Measurements from ENCODE around the gene MYPN.
"Not testable (repeated sequence)": the region's sequence is repeated elsewhere in the genome, so short reads cannot be mapped to it uniquely, and the experiment has no call there.

Gene MYPN

DNA sequence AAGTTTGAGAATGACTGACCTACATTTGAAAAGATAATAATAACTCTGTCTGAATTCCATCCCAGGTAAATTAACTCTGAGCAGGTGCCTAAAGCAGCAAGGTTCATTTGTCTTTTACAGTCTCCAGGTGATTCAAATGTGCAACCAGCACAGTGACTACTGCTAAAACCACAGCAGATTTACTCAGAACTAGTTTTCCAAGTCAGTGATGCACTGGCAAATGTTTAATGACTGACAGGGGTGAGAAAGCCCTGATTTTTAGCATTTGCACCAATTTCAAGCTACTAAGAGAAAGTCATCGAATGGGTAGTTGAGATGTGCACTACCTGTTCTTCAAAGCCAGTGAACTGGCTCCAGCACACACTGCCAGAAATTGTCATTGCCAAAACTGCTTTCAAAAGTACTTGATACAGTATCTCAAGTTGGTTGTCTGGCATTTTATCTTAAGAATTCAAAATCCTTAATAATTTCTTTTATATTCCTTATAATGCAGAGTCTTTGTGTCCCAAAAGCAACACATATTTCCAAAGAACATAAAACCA is 62.3 kb downstream of the MYPN start:
- no peak for DNase-seq (ENCODE audit: low read depth)

DNA sequence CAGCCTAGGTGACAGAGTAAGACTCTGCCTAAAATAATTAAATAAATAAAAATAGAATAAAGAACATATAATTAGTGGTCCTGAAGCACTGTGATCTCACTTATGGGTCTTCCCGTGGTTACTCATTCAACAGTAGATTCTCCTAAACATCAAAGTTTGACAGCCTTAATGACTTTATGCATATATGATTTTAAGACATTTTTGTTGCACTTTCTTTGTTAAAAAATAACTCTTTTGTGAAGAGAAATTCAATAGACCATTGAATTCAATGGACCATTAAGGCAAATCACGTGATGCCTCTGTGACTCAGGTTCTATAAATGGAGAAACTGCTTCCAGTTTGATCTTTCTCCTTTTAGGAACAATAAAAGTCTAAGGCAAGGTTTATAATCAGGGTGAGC is 63.0 kb downstream of the MYPN start:
- no peak for DNase-seq (ENCODE audit: low read depth)

DNA sequence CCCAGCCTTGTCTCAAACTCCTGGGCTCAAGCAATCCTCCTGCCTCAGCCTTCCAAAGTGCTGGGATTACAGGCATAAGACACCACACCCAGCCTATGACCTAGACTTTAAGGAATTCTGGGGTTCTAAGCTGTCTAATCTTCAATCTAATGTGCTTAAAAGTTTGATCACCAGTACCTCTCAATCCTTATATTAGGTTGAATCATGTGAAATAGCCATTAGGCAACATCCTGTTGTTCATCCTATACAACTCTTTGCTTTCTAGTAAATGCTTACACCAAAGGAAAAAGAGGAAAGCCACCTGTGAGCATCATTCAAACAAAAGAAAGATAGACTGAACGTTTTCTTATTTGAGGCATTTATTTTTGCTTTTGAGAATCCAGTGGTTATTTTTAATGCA is 66.7 kb downstream of the MYPN start:
- DNase-seq (ENCODE audit: low read depth), result peak; percentile 26

DNA sequence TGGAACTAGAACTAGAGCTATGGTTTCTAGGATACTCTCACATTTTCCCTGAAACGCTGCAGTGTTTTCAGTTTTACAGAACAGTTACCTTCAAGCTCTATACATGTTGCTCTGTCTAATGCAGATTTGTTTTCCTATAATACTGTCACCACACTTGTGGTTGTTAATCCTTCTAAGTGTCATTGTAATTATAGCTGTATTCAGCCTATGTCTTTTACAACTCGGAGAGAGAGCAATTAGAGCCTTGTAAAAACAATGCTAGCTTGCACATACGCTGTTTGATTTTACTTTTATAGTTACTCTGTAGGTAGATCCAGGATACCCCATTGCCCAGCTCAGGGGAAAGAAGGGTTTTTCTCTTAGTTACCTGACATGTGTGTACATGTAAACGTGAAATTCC is 67.5 kb downstream of the MYPN start:
- DNase-seq (ENCODE audit: low read depth), result no peak

DNA sequence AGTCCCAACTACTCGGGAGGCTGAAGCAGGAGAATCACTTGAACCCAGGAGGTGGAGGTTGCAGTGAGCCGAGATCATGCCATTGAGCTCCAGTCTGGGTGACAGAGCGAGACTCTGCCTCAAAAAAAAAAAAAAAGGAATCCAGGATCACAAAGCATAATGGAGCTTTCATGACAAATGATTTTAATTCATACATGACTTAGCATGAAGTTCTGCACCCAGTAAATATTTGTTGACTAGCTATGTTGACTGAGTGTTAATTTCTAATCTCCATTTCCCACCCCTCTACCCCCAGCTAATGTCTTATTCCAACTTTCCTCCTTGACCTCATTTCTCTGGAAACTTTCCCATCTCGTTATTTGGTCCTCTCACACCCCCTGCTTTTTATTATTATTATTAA is 69.3 kb downstream of the MYPN start:
- DNase-seq (ENCODE audit: low read depth), result no peak

DNA sequence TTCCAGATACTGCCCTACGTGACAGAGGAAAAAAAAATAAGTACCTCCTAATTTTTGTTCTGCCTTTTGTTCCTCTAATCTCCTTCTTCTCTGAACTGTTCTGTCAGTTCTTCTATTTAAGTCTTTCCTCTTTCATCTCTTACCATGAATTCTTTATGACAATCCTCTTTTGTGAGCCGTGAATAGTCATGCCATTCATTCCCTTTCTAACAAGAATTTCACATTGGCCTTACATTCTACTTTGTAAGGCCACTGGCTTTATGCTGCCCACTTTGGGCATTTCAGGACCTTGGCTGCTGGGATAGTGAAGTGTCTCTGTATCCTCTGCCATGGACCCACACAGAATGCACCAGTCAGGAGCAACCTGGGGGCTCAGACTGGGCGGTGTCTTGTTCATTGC is 69.7 kb downstream of the MYPN start:
- DNase-seq (ENCODE audit: low read depth), result no peak

DNA sequence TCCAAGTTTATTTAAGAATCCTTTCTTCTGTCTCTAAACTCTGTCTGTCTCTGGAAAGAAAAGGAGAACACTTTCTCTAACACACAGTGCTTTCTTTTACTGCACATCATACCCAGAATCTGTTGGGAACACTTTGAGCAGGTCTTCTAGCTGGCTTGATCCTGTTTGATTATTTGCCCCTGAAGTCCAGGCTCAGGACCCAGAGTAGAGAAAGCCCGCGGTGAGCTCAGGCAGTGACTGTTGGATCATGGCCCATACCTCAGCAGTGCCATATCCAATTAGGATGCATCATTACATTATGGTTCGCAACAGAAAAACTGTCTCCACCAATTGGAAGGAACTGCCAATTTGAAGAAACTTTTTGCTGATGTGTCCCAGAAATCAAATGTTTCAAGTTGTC is 71.2 kb downstream of the MYPN start:
- no peak for DNase-seq (ENCODE audit: low read depth)

DNA sequence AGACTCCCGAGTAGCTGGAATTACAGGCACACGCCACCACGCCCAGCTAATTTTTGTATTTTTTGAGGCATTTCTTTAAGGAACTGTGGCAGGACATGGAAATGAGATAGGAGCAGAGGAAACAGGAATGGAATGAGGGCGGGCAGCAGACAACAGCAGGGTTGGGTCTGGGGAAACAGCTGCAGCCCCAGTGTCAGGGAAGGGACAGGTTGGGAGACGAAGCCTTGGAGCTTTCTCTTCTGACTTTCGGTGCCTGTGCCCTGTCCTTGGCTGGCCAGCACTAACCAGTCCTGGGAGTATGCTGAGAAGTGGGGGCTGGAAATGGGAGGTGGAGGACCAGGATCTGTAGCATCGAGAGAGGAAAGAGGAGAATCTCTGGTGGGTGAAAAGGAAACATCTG is 75.3 kb downstream of the MYPN start:
- DNase-seq (ENCODE audit: low read depth), result no peak

DNA sequence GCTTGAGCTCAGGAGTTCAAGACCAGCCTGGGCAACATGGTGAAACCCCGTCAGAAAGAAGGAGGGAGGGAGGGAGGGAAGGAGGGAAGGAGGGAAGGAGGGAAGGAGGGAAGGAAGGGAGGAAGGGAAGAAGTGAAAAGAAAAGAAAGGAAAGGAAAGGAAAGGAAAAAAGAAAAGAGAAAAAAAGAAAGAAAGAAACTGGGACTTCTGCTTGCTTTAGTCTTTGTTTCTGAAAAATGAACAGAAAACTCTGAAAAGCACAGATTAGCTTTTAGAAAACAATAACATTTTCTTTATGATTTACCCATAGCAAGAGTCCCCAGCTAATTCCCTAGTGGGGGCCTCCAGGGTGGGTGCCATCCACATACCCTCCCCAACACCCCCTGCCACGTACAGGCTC is 75.8 kb downstream of the MYPN start:
- DNase-seq (ENCODE audit: low read depth), result no peak

DNA sequence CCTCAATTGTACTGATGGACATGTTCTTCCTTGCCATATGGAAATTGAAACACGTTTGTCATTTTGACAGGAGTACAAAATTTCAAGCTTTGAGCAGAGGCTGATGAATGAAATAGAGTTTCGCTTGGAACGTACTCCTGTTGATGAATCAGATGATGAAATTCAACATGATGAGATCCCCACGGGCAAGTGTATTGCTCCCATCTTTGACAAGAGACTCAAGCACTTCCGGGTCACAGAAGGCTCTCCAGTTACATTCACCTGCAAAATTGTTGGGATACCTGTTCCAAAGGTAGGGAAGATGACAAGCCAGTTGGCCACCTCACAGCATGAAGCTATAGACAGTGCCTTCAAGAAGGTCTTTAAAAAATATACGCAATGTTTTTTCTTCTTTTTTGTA is 79.5 kb downstream of the MYPN start:
- no peak for DNase-seq (ENCODE audit: low read depth)

DNA sequence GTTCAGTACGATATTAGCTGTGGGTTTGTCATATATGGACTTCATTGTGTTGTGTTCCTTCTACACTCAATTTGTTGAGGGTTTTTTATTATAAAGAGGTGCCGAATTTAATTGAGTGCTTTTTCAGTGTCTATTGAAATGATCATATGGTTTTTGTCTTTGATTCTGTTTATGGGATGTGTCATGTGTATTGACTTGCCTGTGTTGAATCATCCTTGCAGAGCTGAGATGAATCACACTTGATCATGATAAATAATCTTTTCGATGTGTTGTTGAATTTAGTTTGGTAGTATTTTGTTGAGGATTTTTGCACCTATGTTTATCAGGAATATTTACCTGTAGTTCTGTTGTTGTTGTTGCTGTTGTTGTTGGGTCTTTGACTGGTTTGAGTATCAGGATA is 82.8 kb downstream of the MYPN start:
- DNase-seq (ENCODE audit: low read depth), result peak; percentile 54

DNA sequence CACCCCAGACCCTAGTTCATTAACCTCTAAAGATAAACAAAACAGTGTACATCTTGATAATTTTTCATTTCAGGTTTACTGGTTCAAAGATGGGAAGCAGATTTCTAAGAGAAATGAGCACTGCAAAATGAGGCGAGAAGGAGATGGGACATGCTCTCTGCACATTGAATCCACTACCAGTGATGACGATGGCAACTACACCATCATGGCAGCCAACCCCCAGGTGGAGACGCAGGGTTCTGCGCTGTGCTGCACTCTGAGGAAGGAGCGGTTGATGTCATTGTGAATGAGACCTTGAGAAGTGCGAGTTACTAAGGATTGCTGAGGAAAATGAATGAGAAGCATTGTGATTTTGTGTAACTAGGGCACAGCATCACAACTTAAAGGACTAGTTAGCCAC is 85.0 kb downstream of the MYPN start:
- DNase-seq (ENCODE audit: low read depth), result no peak

DNA sequence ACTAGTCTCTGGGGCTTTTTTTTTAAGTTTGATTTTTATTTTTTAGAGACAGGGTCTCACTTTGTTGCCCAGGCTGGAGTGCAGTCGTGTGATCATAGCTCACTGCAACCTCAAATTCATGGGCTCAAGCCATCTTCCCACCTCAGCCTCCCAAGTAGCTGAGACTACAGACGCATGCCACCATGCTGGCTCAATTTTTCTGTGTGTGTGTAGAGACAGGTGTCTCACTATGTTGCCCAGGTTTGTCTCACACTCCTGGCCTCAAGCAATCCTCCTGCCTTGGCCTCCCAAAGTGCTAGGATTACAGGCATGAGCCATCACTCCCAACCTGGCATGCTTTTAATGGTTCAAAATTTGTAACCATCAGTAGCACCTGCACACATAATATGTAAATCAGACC is 86.5 kb downstream of the MYPN start:
- not testable (repeated sequence) for DNase-seq (ENCODE audit: low read depth)

DNA sequence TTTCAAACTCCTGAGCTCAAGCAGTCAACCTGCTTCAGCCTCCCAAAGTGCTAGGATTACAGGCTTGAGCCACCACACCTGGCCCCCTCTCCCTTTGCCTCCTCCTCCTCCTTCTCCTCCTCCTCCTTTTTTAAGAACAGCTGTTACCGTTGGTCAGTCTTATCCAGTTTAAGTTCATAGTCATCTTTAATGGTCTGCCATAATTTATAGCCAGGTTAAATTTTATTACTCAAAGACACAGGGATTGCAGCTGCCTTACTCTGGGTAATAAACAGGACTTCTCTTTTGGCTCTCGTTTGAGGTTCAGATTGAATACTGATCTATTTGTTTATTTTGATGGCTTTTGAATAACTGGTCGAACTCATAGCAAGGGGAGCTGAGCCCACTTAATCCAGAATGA is 87.4 kb downstream of the MYPN start:
- DNase-seq (ENCODE audit: low read depth), result no peak

DNA sequence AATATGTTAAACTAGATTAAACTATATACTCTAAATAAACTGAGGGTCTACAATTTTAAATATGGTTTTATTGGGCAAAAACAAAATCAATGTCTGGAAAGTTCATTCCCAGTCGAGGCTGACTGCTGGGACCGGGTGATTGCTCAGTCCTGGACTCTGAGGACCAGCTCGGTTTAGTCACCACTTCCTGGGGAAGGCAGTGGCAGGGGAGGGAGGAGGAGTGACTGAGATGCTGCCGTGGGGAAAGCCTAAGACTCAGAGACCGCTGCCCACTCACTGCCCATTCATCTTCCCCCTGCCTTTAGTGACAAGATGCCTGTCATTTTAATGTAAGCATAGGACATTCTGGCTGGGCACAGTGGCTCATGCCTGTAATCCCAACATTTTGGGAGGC is 93.7 kb downstream of the MYPN start:
- DNase-seq (ENCODE audit: low read depth), result peak; percentile 76

DNA sequence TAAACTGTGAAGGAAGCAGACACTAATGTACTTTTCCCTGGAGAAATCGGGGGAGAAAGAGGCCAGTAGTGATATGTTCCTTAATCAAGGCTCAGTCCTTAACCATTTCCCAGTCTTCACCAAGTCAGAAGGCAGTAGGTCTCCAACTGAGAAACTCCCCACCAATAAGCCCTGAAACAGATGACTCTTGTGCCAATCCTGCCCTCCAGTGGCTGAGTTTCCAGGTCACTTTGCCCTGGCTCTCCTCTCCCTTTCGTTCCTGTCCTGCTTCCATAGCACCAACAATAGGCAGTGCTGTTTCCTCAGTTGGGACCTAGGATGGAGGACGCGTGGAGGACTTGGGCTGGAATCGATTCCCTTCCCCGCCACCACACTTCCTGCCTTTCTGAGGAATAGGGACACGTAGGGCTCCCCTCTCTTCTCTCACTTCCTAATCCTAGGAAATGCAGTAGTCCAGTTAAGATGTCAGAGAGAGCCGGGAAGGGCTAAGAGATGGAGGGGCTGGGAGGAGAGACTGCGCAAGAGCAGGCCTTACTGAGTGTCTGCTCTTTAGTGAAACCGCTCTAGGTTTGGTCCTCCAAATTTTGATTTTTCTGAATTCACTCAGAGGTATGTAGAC is 99.2 kb downstream of the MYPN start:
- peak; percentile 60 for DNase-seq (ENCODE audit: low read depth)

DNA sequence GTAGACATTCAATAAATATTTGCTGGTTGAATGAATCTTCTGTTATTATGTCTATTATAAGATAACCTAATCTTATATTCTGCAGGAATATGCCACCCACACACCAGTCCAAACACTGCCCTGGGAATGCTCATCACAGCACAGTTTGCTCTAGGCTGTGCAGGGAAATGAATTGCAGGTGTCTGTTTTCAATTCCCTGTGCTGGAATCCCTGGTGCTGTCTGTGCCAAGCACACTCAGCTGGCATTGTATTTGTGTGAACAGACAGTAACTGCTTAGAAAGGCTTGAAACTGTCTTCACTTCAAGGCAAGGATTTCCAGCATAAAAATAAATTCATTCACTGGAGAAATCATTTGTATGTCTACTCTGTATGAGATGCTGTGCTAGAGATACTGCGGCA is 102.4 kb downstream of the MYPN start:
- no peak for DNase-seq (ENCODE audit: low read depth)

DNA sequence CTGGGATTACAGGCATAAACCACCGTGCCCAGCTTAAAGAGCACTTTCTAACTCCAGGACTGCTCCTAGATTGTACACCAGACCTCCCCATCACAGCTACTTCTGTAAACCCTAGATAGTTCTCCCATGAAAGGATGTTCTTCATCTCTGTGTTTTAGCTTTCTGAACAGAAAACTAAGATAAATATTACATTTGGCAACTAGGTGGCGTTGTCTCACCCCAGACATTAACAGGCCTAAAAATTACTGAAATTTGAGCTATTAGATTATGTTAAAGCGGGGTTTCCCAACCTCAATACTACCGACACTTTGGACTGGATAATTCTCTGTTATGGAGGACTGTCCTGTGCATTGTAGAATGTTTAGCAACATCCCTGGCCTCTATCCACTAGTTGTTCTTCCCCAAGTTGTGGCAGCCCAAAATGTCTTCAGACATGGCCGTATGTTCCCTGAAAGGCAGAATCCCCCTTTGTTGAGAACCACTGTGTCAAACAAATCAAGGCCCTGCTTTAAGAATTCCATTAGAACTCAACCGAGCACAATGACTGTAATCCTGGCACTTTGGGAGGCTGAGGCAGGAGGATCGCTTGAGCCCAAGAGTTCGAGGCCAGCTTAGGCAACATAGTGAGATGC is 103.5 kb downstream of the MYPN start:
- peak; percentile 69 for DNase-seq (ENCODE audit: low read depth)

DNA sequence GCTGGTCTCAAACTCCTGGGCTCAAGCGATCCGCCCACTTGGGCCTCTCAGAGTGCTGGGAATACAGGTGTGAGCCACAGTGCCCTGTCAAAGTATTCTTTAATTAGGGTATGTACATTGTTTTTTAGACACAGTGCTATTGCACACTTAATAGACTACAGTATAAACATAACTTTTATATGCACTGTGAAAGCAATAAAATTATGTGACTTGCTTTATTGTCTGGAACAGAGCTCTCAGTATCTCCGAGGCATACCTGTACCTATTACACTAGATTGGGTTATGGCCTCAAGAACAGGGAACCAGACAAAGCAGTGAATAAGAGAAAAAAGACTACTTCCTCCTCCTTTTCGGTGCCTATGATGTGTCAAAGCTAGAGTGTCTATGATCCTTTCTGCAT is 109.5 kb downstream of the MYPN start:
- no peak for DNase-seq (ENCODE audit: low read depth)

DNA sequence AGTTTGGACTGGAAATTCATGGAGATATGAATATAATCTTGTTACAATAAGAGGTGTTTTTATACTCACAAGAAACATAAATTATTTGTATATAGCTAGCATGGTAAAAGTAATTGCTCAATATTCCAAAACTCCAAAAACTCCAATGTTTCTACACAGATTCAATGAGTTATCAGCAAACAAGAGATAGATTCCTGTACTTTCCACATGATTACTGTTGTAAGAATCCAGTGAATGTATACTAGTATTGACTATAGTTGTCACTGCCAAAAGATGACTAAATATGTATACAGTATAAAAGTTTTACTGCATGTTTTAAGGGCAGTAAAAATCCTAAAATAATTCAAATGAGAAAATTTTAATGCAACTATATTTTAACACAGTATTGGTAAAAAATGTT is 111.9 kb downstream of the MYPN start:
- peak; percentile 59 for DNase-seq (ENCODE audit: low read depth)

DNA sequence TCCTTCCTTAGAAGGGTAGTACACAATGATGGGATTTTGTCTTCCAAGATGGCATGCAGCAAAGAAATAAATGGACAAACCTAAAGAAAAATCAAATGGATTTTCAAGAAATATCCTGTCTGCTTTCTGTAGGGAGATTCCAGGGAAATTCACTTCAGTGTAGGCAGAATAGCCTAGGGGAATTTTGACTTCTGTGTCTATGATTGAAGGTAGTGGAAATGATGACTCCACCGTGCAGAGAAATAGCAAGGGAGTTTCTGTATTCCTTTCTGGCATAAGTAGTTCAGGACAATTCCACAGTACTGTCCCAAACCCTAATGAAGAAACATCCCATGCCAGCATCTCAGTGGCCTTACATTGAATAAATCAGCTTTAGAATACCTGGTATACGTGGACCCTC is 113.1 kb downstream of the MYPN start:
- DNase-seq (ENCODE audit: low read depth), result no peak

DNA sequence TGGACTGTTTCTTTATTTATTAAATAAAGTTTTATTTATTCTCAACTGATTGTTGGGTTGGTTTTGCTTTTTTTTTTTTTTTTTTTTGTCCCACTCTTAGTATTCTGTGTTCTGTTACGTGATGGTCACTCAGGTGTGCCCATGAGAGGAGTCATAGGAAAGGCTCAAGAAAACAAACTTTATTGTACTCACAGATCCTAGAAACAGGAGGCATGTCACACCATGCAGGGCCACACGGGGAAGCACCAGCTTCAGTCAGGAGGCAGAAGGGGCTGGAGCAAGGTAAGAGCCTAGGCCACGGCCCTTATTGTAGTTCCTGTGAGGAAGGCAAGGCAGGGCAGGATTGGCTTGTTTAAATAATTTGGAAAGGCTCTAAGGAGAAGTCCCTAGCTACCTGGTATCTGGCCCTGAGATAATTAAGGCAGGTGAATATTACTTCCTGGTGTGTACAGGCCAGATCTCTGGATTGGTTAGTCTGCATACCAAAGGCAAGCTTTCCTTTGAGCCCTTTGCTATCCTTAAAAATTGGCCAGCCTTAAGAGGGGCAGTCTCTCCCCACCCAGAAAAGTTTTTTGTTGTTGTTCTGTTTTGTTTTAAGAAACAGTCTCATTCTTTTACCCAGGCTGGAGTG is 114.4 kb downstream of the MYPN start:
- DNase-seq (ENCODE audit: low read depth), result peak; percentile 9

DNA sequence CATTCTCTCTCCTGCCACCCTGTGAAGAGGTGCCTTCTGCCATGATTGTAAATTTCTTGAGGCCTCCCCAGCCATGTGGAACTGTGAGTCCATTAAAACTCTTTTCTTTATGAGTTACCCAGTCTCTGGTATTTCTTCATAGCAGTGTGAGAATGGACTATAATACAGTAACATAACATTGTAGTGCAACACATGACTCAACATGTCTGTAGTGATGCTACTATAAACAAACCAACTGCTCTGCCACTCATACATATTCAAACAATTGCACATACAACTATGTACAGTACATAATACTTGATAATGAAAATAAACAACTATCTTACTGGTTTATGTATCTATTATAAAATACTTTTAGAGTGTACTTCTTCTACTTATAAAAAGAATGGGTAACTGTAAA is 115.5 kb downstream of the MYPN start:
- peak; percentile 78 for DNase-seq (ENCODE audit: low read depth)

DNA sequence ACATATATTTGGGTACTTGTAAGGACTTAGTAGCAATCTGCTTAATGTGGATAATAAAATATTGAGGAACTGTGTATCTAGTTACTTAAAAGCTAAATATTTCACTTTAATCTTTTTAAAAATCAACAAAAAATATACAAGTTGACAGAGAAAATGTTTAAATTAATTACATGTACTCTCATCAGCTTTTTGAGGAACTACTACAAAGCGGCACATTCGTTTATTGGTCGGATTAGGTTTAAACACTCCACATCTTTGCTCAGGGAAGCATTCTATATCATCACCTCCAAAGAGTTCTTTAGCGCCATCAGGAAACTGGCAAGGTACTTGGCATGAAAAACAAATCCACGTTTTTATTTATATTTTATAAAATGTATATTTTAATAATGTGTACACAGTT is 121.0 kb downstream of the MYPN start:
- no peak for DNase-seq (ENCODE audit: low read depth)
